ENCODE measurements around the gene HAUS7. TPM values are rescaled to one million over a fixed set of nuclear protein-coding genes. Genes with fewer than 3 reads are reported as not detected.

HAUS7 gene
- total RNA-seq, 1 donor from 2014 or later: 13.1 TPM

DNA sequence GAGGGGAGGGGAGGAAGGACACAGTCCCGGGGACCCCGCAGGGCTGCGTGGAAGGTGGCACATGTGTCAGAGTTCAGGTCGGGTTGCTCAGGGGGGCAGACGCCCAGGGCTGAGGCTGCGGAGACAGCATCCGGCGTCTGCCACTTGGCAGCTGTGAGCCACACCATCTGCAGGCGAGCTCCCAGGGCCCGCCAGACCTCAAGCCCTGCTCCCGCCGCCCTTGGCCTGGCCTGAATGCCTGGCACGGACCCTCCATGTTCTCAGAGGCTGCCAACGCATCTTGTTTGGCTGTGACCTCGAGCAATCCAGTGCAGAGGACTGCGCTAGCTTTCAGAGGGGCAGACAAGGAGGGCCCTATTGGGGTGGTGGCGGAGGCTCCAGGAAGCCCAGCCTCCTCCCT is 29.5 kb upstream of the HAUS7 start:
- no peaks in the 10 kb centered on the region for H3K27me3 ChIP-seq
- Mint-ChIP-seq H3K4me3 (no peak overlapping the region), H3K4me1 (peaks cover 2% of the 10 kb centered on the region), H3K27me3 (ENCODE audit: insufficient read depth, low read depth) (peaks cover 10% of the 10 kb centered on the region), H3K27ac (no peak overlapping the region), H3K36me3 (no peaks in the 10 kb centered on the region), H3K9me3 (peaks cover 9% of the 10 kb centered on the region)
- H3K4me1 ChIP-seq: no peaks in the 10 kb centered on the region
- no peaks in the 10 kb centered on the region for H3K79me2 ChIP-seq (ENCODE audit: low read depth)
- no peak for TF ChIP-seq EZH2 (IDR thresholded peaks at IDR 0.05)
- TF ChIP-seq, protein P1, sequence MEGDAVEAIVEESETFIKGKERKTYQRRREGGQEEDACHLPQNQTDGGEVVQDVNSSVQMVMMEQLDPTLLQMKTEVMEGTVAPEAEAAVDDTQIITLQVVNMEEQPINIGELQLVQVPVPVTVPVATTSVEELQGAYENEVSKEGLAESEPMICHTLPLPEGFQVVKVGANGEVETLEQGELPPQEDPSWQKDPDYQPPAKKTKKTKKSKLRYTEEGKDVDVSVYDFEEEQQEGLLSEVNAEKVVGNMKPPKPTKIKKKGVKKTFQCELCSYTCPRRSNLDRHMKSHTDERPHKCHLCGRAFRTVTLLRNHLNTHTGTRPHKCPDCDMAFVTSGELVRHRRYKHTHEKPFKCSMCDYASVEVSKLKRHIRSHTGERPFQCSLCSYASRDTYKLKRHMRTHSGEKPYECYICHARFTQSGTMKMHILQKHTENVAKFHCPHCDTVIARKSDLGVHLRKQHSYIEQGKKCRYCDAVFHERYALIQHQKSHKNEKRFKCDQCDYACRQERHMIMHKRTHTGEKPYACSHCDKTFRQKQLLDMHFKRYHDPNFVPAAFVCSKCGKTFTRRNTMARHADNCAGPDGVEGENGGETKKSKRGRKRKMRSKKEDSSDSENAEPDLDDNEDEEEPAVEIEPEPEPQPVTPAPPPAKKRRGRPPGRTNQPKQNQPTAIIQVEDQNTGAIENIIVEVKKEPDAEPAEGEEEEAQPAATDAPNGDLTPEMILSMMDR (IDR thresholded peaks at IDR 0.05): no peak
- TF ChIP-seq EZH2phosphoT487 (IDR thresholded peaks at IDR 0.05): no peak
- no peak overlapping the region for H3K9ac ChIP-seq
- no peak overlapping the region for H2AFZ ChIP-seq (replicated peaks)
- H3F3A ChIP-seq (ENCODE audit: low read depth): peaks cover 8% of the 10 kb centered on the region
- H3K27ac ChIP-seq: no peak overlapping the region
- H3K4me3 ChIP-seq: no peak overlapping the region
- no peaks in the 10 kb centered on the region for H3K9me3 ChIP-seq (ENCODE audit: low read depth)
- H3K36me3 ChIP-seq: no peaks in the 10 kb centered on the region
- no peak for DNase-seq (ENCODE audit: low spot score)
- H4K20me1 ChIP-seq (ENCODE audit: low read depth): no peaks in the 10 kb centered on the region
- no peak overlapping the region for H3K4me2 ChIP-seq

DNA sequence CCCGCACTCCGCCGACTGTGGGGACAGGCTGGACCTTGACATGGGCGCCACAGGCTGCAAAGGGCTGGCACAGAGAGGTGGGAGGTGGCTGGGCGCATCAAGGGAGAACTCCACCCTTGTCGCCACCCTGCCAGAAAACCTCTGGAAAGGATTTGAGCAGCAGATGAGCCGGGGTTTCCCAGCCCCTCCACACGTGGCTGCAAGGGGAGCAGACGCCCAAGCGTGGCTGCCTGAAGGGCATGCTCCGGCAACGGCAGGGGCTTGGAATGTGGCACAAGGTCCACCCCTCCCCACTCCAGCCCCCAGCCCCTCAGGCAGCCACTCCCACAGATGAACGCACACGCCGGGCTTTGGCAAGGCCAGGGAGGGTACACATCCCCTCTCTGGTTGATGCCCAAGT is 29.0 kb upstream of the HAUS7 start:
- Mint-ChIP-seq H3K27me3 (ENCODE audit: insufficient read depth, low read depth) (peaks cover 12% of the 10 kb centered on the region), H3K9me3 (peaks cover 9% of the 10 kb centered on the region), H3K4me3 (no peak overlapping the region)

DNA sequence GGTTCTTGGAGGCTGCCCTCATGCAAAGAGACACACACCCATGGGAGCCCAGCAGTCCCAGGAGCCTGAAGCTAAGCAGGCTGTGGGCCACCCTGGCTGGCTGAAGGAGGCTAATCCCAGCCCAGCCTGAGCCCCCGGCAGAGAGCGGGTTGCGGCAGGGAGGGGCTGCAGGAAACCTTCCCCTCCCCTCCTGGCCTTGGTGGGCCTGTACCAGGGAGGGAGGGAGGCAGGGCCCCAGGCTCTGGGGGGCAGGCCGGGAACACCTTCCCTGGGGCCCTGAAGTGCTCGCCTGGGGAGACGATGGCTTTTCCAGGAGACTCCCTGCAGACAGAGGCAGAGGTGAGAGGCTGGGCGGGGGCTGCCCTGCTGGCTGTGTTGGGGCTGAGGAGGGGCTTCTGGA is 28.1 kb upstream of the HAUS7 start:
- no peak overlapping the region for H3K4me2 ChIP-seq
- Mint-ChIP-seq H3K9me3 (peaks cover 9% of the 10 kb centered on the region), H3K4me1 (peaks cover 7% of the 10 kb centered on the region), H3K4me3 (no peak overlapping the region), H3K27me3 (ENCODE audit: insufficient read depth, low read depth) (peaks cover 12% of the 10 kb centered on the region), H3K27ac (no peak overlapping the region), H3K36me3 (no peaks in the 10 kb centered on the region)
- H3K4me1 ChIP-seq: no peaks in the 10 kb centered on the region
- no peaks in the 10 kb centered on the region for H4K20me1 ChIP-seq (ENCODE audit: low read depth)
- TF ChIP-seq EZH2phosphoT487 (IDR thresholded peaks at IDR 0.05): no peak
- TF ChIP-seq EZH2 (IDR thresholded peaks at IDR 0.05): no peak
- TF ChIP-seq, protein P1 (IDR thresholded peaks at IDR 0.05): no peak
- peaks cover 8% of the 10 kb centered on the region for H3F3A ChIP-seq (ENCODE audit: low read depth)
- no peaks in the 10 kb centered on the region for H3K36me3 ChIP-seq
- no peaks in the 10 kb centered on the region for H3K9me3 ChIP-seq (ENCODE audit: low read depth)
- H3K27ac ChIP-seq: no peak overlapping the region
- H2AFZ ChIP-seq (replicated peaks): no peak overlapping the region
- H3K9ac ChIP-seq: no peak overlapping the region
- H3K79me2 ChIP-seq (ENCODE audit: low read depth): no peaks in the 10 kb centered on the region
- H3K4me3 ChIP-seq: no peak overlapping the region
- H3K27me3 ChIP-seq: no peaks in the 10 kb centered on the region
- DNase-seq (ENCODE audit: low spot score): no peak

More for the DNA sequence above, 29.0 kb upstream of the HAUS7 start:
- Mint-ChIP-seq H3K27ac (no peak overlapping the region), H3K36me3 (no peaks in the 10 kb centered on the region), H3K4me1 (peaks cover 3% of the 10 kb centered on the region)
- Histone ChIP-seq H2AFZ (replicated peaks) (no peak overlapping the region), H3K4me3 (no peak overlapping the region), H3K9ac (no peak overlapping the region), H3K4me2 (no peak overlapping the region), H3K27me3 (no peaks in the 10 kb centered on the region), H3K4me1 (no peaks in the 10 kb centered on the region), H3K27ac (no peak overlapping the region), H3K9me3 (ENCODE audit: low read depth) (no peaks in the 10 kb centered on the region), H4K20me1 (ENCODE audit: low read depth) (no peaks in the 10 kb centered on the region), H3K36me3 (no peaks in the 10 kb centered on the region), H3K79me2 (ENCODE audit: low read depth) (no peaks in the 10 kb centered on the region), H3F3A (ENCODE audit: low read depth) (peaks cover 8% of the 10 kb centered on the region)
- no peak for TF ChIP-seq EZH2 (IDR thresholded peaks at IDR 0.05)
- TF ChIP-seq, protein P1 (IDR thresholded peaks at IDR 0.05): no peak
- TF ChIP-seq EZH2phosphoT487 (IDR thresholded peaks at IDR 0.05): no peak
- no peak for DNase-seq (ENCODE audit: low spot score)
